HG02852 (cell line): Measurements from ENCODE around the gene TK2.
"Not testable (repeated sequence)": the region's sequence is repeated elsewhere in the genome, so short reads cannot be mapped to it uniquely, and the experiment has no call there.

Experiments
- ATAC-seq: cut with Tn5 transposase; IDR thresholded peaks from one replicate; pipeline ENCODE4 v1.9.1; 2021; ENCODE audit warnings: mild to moderate bottlenecking, moderate library complexity; ENCODE audit not compliant: unreplicated experiment

TK2 gene

DNA sequence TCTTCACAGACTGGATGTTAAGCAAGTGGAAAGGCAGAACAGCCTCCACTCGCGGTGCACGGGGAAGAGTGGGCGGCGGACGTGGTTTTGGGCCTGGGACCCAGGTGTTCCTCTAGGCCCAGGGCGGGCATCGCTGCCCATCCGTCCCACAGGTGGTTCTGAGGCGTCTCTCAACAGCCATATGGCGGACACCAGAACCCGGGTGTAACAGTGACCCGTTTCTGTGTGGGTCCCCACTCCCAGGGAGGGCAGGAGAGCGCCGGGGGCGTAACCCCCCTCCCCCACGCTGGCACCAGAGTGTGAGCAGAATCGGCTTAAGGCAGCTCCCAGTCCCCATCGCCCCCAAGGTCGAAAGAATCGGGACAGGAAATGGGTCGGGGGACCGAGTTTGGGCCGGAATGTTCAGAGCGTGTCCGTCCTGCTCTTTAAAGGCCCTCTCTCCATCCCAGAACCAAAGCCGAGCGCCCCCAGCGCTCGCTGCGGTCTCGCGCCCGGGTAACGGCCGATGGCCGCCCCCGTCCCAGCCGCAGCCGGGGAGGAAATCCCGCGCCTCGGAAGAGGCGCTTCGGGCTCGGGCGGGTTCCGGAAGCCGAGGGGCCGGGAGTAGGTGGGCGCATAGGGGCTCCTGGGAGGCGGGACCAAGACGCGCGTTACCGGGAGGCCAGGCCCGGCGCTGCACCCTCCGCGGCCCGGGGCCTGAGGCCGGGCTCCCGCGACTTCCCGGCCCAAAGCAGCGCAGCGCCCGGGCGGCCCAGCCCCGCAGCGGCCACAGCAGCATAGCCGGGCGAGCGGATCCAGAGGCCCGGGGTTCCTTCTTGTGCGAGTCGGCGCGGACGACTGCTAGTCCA, at the start of gene TK2:
TSS of gene TK2 (minus strand) at position 839 of the 848 bp plus-strand sequence. CDS start at position 778, 61 bp downstream.
- ATAC-seq, result peak; percentile 42

DNA sequence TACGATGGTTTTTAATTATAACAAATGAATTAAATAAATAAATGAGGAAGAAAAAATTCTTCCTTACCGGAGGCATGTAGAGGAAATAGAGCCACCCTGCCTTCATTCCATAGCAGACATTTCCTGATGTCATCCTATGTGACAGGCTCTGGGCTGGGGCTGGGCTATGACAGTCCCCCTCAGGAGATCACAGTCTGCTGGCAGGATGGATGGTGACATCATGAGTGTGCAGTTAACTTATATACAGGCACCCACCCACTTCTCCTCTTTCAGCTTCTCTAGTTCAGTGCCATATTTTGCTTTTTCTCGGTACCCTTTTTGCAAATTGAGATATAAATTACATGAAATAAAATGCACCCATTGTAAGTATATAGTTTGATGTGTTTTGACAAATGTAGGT, 48.2 kb upstream of the TK2 start:
- no peak for ATAC-seq

DNA sequence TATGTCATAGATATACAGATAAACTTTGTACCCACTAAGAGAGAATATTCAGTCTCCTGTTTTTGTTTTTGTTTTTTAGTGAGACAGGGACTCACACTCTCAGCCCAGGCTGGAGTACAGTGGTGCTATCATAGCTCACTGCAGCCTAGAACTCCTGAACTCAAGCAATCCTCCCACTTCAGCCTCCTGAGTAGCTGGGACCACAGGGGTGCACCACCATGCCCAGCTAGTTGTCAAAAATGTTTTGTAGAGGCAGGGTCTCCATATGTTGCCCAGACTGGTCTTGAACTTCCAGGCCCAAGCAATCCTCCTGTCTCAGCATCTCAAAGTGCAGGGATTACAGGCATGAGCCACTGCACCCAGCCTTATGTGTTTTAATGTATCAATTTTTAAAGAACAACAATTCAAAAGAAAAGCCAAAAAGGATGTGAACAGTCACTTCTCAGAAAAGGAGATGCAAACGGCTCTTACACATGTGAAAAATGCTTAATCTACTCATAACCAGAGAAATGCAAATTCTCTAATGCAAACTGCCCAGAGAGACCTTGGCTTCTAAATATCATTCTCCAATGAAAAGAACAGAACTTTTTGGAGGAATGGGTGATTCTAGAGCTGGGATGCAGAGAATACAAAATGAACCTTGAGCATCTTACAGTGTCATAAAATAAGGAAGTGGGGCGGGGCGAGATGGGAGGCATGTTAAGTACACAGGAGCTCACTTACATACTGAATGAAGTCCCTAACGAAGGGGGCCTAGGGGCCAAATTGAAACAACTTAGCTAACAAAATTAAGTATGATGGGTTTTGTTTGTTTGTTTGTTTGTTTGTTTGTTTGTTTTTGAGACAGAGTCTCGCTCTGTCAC, 47.3 kb upstream of the TK2 start:
- ATAC-seq, result peak; percentile 70

DNA sequence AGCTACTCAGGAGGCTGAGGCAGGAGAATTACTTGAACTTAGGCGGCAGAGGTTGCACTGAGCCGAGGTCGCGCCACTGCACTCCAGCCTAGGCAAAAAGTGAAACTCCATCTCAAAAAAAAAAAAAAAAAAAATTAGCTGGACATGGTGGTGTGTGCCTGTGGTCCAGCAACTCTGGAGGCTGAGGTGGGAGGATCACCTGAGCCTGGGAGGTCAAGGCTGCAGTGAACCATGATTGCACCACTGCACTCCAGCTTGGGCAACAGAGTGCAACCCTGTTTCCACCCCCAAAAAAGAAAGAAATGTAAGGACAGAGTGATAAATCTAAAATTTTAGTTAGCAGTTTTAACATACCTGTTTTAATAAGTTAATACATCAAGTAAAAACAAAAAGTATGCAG, 46.6 kb upstream of the TK2 start:
- not testable (repeated sequence) for ATAC-seq

DNA sequence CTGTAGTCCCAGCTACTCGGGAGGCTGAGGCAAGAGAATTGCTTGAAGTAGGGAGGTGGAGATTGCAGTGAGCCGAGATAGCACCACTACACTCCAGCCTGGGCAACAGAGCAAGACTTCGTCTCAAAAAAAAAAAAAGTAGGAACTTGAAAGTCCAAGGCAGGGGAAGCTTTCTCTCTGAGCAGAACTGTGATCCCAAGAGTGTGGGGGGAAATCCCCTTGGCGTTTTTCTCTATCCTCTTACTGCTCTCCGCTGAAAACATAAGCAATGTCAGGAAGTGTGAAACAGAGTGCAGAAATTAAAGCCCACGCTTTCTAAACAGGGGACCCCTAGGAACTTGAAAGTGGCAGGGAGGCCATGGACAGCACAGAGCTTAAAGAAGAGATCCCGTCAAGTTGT, 44.8 kb upstream of the TK2 start:
- no peak for ATAC-seq

DNA sequence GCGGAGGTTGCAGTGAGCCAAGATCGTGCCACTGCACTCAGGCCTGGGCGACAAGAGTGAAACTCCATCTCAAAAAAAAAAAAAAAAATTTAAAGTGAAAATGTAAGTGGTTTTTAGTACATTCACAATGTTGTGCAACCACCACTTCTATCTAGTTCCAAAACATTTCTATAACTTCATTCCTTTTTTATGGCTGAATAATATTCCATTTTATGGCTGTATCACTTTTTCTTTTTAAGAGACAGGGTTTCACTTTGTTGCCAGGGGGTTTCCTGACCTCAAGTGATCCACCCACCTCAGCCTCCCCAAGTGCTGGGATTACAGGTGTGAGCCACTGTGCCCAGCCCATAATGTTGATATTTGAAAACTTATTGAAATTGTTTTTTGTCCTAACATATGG, 42.9 kb upstream of the TK2 start:
- no peak for ATAC-seq

DNA sequence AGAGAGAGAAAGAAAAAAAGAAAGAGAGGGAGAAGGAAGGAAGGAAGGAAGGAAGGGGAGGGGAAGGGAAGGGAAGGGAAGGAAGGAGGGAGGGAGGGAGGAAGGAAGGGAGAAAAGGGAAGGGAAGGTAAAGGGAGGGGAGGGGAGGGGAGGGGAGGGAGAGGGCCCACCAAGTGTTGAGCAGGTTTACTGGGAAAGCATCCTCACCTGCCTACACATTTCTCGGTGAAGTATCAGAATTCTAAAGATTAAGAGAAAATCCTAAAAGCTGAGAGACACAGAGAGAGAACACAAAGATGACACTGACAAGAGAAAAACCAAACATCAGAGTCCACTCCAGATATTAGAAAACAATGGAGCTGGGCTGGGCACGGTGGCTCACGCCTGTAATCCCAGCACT, 42.3 kb upstream of the TK2 start:
- no peak for ATAC-seq

DNA sequence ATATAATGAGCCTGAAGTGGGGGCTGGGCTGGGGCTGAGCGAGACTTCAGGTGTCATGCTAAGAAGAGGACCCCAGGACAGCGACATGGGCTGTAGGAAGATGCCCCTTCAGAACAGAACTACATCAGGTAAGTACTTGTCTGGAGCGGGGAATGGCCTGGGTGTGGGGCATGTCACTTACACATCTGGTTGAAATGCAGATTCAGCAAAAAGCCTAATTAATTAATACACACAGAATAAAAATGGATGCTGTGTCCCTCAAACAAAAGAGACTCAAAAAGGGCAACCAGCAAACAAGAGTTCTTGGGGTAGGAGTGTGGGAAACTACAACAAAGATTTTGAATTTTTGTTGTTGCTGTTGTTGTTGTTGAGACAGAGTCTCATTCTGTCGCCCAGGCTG, 41.1 kb upstream of the TK2 start:
- ATAC-seq, result no peak

DNA sequence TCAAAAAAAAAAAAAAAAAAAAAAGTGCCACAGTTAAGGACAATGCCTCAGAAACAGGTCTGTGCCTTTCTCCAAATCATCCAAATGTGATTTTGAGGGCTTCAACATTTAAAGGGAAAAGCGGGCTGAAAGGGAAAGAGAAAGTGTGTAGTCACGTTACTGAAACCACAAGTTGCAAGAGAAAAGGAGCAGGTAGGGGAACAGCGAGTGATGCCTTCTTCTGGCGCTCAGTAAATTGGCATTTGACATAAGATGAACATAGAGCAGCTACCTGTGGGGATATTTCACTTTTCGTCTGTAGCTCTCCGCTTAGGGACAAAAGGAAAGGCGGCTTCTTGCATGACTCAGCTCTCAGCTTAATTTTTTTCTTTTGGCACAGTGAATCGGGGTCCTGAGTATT, 40.4 kb upstream of the TK2 start:
- ATAC-seq, result no peak

DNA sequence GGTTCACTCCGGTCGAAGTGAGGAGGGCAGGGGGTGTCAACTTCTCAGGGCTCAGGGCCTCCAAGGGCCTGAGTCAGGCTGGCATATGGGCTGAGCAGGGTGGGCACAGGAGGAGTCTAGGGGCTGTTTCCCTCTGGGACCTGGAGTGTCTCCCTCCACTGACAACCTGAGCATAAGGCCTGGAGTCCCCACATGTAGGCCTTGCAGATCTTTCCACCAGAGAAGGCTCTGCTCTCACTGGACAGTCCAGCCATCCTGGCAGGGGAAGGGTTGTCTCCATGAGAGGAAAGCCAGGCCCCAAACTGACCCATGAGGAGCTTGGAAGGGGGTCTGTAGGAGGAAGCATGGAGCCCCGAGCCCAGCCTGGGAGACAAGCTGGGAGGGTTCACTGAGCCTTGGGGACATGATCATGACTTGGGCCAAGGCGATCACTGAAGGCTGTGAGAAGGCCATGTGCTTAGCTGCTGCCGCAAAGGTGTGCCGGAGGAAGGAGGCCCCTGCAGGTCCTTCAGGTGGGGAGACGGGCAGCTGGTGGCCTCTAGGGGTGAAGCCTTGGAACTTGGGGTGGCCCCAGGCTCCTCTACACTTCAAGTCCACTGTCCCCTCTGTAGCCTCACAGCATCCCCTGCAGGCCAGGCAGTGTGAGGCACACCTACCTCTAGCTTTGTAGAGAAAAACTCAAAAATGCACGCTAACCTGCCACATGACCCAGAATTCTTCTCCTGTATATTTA, 39.2 kb upstream of the TK2 start:
- peak; percentile 84 for ATAC-seq

DNA sequence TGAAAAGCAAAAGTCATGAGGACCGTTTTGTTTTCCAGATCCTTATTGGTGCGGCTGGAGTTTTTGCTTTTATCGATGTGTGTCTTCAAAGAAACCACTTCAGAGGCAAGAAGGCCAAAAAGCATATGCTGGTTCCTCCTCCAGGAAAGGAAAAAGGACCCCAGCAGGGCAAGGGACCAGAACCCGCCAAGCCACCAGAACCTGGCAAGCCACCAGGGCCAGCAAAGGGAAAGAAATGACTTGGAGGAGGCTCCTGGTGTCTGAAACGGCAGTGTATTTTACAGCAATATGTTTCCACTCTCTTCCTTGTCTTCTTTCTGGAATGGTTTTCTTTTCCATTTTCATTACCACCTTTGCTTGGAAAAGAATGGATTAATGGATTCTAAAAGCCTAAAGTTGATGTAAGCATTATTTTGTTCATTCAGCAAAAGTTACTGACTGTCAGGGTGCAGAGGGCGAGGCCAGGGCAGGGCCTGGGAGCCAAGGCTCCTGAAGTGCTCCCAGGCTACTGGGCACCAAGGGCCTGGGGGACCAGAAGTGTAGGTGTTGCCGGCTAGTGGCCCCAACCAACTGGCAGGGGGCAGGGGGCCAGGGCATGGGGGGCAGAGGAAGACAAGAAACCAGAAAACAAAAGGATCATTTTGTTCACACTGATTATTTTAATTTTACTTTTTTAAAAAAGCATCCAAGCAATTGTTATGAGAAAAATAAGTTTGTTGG, 38.1 kb upstream of the TK2 start:
- ATAC-seq, result no peak

DNA sequence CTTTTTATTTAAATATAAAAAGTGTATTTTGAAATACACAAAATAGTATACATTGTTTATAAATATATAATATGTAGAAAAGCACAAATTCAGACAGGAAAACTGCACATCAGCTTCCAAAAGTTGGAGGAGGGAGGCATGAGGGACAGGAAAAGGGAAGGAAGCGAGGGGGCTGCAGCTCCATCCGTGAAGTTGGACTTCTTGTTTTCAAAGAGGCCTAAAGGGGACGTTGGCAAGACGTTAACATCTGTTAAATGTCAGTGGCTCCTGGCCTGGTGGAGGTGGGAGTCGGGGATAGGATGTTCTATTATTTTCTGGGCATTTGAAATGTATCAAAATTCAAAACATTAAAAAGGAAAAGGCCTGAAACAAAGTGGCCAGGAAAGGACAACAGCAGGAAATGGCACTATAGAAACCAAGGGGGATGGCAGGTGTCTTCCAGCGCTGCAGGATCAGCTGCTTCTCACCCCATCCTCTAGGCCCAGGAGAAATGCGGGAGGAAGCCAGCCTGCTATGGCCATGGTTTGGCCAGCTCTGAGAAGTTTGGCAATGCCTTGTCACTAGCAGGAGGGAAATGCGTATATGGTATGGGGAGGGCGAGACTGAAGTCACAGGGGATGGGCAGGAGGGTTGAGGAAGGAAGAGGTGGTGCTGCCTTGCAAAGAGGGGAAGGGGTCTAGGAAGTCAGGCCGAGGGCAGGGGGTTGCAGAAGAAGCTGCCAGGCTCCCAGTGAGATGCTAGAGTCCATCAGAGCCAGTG, 35.7 kb upstream of the TK2 start:
- ATAC-seq, result no peak

DNA sequence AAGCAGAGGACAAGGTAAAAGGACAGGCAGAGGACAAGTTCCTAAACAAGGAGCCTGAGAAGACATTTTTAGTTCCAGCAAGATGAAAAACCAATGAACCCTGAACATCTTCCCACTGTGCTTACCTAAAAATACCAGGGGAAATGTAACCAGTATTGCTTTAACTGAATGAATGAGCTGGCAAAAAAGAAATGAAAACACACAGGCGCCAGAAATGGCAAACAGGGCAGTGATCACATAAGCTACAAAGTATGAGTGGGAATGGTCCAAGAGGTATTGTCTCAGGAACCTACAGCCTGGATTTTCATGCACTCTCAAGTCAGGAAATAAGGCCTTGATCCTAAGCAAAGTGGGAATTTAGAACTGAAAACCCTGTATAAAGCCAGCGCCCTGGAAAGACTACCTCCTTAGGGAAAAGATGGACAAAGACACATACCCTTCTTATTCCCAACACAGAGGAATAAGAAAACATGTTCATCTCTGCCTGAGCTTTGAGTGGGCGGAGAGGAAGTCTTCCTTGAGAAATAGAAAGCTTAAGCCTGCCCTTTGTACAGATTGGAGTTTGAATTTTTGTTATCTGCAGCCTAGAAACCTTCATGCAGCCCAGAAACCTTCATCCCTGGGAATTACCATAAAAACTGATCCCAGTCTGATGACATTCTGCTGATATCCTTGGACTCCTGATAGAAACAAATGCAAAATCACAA, 31.5 kb upstream of the TK2 start:
- no peak for ATAC-seq

DNA sequence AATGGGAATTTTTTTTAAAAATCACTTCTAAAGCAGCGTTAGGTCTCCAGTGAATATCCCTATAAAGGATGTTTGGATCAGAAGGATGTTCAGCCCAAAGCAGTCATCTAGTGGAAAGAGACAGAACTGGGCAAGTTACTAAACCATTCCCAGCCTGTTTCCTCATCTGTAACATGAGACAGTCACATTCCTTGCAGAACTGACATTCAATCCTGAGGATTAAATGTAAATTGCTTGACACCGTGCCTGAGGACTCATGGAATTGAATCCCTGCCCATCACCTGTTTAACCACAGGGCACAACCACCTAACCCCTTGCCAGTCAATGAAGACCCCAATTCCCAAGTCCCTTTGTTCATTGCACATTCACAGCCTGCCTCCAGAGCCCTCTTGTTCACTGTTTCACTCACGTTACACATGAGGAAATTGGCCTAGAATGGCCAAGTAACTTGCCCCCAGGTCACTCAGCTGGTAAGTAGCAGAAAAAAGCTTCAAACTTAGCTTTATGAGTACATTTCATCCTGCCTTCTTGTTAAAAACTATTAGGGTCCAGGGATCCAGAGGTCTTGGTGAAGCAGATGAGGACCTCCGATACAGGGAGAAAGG, 30.8 kb upstream of the TK2 start:
- no peak for ATAC-seq

DNA sequence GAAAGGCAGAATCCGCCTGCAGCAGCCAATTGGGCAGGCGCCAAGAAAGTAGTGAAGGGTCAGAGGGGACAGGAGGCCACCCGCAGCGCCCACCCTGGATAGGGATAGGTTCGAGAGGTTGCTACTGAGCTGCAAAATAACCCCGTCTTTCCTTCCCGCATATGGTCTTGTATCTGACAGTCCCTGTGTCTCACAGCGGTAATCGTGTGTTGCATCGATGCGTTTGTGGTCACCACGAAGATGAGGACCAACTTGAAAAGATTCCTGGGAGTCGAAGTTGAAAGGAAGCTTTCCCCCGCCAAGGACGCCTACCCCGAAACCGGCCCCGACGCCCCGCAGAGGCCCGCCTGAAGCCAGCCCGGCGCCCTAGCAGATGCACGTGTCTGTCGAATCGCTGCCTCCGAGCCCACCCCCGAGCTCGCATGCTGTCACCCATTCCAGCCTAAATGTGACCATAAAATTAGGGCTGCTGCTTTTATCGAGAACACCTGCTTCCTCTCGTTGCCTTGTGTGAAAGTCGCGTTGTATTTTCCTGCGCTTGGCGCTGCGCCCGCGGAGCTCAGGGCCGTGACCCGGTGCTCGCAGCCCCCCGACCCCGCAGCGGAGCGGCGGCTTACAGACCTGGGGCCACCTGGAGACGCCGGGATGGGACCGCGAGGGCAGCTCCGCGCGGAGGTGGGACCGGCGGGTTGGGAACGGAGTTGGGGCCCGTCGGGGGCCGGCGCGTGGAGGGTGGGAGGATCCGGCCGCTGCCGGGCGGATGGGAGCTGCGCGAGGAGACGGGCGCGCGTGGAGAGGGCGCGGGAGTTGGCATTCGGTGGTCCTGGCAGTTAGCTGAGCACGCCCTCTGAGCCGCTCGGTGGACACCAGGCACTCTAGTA, 29.0 kb upstream of the TK2 start, which contains the start of gene CMTM2:
TSS of gene CMTM2 (plus strand) at position 813 of the 881 bp plus-strand sequence. CDS start 145 bp downstream, outside the sequence.
- ATAC-seq, result no peak

DNA sequence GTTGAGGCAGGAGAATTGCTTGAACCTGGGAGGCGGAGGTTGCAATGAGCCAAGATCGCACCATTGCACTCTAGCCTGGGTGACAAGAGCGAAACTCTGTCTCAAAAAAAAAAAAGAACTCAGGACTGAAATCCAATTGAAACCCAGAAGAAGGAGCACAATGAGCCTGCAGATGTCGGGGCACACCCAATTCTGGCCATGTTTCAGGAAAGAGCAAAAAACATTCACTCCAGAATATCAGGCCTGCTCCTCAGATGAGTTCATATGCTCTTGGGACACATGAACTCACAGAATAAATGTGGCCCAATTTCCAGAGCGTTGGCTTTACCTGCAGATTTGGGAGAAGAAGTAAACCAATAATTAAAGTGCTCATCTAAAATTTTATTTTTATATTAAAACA, 26.4 kb upstream of the TK2 start:
- ATAC-seq, result no peak

DNA sequence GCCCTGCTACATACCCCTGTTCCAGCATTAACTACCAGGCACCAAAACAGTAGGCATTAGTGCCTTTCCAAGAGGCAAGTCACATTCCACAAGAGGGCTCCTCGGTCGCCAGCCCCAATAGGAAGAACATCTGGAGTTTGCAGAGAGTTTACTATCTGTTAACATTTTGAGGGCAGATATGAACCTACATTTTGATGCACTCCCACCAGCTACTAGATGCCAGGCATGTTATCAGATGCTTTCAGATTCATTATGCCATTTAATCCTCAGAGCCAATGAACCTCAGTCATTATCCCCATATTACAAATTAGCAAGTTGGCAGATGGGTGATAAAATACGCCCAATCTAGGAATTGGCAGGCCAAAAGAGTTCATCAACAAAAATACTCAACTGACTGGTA, 25.1 kb upstream of the TK2 start:
- ATAC-seq, result no peak

DNA sequence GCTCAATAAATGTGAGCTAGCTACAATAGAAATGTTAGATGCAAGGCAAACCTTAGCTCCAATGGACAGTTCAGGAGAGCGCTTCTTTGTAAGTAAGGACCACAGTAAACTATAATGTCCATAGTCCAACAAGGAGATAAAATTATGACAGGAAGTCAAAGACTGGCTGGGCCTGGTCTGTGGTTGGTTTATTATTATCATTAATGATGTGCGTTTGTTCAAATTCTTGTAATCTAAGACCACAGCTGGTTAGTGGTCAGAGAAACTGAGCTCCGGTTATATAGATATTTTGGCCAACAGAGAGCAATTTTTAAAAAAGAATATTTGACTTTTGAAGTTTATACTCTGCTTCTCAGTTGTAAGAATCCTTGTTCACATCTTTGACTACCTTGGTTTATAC, 24.6 kb upstream of the TK2 start:
- ATAC-seq, result no peak
